ENCODE results near the gene HHIP.

GRCh38 chr4:144627663-144628076, 18.3 kb upstream of the HHIP start:
- TF ChIP-seq CTCF (IDR thresholded peaks at IDR 0.05; ENCODE audit: low read depth, low read length, poor library complexity, severe bottlenecking) (no peak), EZH2phosphoT487 (IDR thresholded peaks at IDR 0.05; ENCODE audit: borderline replicate concordance, low read length) (no peak)

Measured in DOHH2 (cell line).